Measurements from ENCODE around the gene CDH4. TPM values are rescaled to one million over a fixed set of nuclear protein-coding genes. Genes with fewer than 3 reads are reported as not detected.

Gene CDH4
- total and polyA plus RNA-seq, 2 of the 8 experiments (the other 6 are each of a cell fraction or from before 2014, with no cell fraction given) = 4.3 to 7.9 TPM

DNA sequence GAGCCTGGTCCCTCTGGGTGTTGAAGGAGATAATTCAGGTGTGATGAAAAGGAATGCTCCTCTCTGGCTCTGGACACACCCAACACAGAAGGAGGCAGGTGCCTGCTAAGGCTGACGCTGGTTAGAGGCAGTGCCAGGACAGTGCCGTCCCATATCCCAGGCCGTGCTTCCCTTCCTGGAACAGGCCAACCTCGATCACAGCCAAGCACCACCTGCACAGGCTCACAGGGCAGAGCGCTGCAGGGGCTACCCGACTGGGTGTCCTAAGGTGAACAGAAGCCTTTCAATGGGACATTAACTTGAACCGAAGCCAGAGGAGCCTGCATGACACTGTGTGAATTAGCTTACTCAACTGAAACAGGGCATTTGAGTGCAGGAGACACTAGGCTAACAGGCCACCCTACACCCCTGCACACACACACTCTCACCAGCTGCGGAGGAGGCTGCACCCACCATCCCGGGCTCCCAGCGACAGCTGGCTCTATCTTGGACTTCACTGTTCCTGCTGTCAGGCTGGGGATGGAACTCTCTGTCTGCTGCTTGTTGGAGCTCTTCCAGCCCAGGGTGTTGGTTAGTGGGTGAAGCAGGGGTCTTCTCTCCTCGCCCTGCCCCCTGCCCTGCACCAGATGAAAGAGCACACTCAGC is 466.4 kb downstream of the CDH4 start:
- FAIRE-seq (no peak), DNase-seq (ENCODE audit: low read depth in 1 of 2, low spot score in 2 of 2) (no peak)
- Histone ChIP-seq H3K79me2 (ENCODE audit: control insufficient read depth in 1 of 2, insufficient read depth in 2 of 2, low read length in 2 of 2) (no peaks in the 10 kb centered on the region), H3K18ac (ENCODE audit: extremely low read depth, low read length) (peak overlapping the region; percentile 51; the same call in 1 of the 2 replicates), H3K27me3 (replicated peaks in 1 of 4; ENCODE audit: control insufficient read depth in 3 of 4, extremely low read depth in 1 of 4, insufficient read depth in 3 of 4, low read length in 3 of 4) (no peaks in the 10 kb centered on the region; a peak in 3 of 7 replicates), H3K36me3 (ENCODE audit: control insufficient read depth in 2 of 4, insufficient read depth in 4 of 4, low read length in 3 of 4) (no peaks in the 10 kb centered on the region), H3K23ac (ENCODE audit: insufficient read length) (no peak overlapping the region), H3K9ac (replicated peaks in 1 of 4; ENCODE audit: extremely low read depth in 1 of 4, low read depth in 3 of 4, low read length in 3 of 4) (no peak overlapping the region; a peak in 1 of 7 replicates), H2BK20ac (ENCODE audit: low read length) (0 out of 2 replicates have a peak overlapping the region, but pooled peaks have one; percentile 7), H3K14ac (ENCODE audit: insufficient read length) (no peak overlapping the region), H3K4me2 (ENCODE audit: insufficient read depth in 1 of 2, low read depth in 2 of 2, low read length in 2 of 2) (peak overlapping the region in 1 of 2 experiments; percentile 44; a peak in 2 of 4 replicates), H2AK5ac (ENCODE audit: low read depth, low read length) (0 out of 2 replicates have a peak overlapping the region, but pooled peaks have one; percentile 65), H2AFZ (ENCODE audit: low read length) (no peak overlapping the region), H3K4me1 (replicated peaks in 1 of 4; ENCODE audit: control insufficient read depth in 3 of 4, insufficient read depth in 4 of 4, low read length in 3 of 4) (peaks cover 8 to 19% (median 13%) of the 10 kb centered on the region in 4 experiments), H3K79me1 (ENCODE audit: low read depth, low read length) (no peaks in the 10 kb centered on the region; the same call in 1 of the 2 replicates), H2BK5ac (ENCODE audit: low read depth, low read length) (no peak overlapping the region), H3K4ac (replicated peaks; ENCODE audit: insufficient read length, low read depth, low read length) (no peak overlapping the region), H3K4me3 (ENCODE audit: extremely low read depth in 1 of 4, insufficient read depth in 2 of 4, low read depth in 3 of 4, low read length in 4 of 4) (no peak overlapping the region), H3K27ac (ENCODE audit: low read depth, low read length) (no peak overlapping the region), H3K23me2 (ENCODE audit: low read depth, low read length) (no peaks in the 10 kb centered on the region), H3K9me3 (ENCODE audit: insufficient read depth in 2 of 2, low read depth in 1 of 2, low read length in 1 of 2) (peaks cover 21% of the 10 kb centered on the region in 2 experiments), H2BK15ac (ENCODE audit: low read length) (peak overlapping the region; percentile 53; the same call in 1 of the 2 replicates), H3K56ac (replicated peaks; ENCODE audit: insufficient read length, low read depth, low read length) (no peak overlapping the region), H4K8ac (ENCODE audit: extremely low read depth, insufficient read depth, low read length) (0 out of 2 replicates have a peak overlapping the region, but pooled peaks have one; percentile 22), H4K5ac (ENCODE audit: insufficient read length, low read depth, low read length) (no peak overlapping the region), H4K91ac (replicated peaks; ENCODE audit: insufficient read length, low read length) (no peak overlapping the region), H2BK120ac (replicated peaks; ENCODE audit: low read depth, low read length) (no peak overlapping the region), H2BK12ac (ENCODE audit: low read depth, low read length) (peak overlapping the region; percentile 71; the same call in 1 of the 2 replicates), H4K20me1 (replicated peaks in 1 of 2; ENCODE audit: control insufficient read depth in 1 of 2, insufficient read depth in 2 of 2, low read length in 2 of 2) (no peaks in the 10 kb centered on the region)
- WGBS, 2 experiments (ENCODE audit: extremely low coverage in 1 of 2, insufficient coverage in 1 of 2, insufficient read length in 1 of 2, insufficient replicate concordance in 2 of 2, low coverage in 1 of 2, low lambda C conversion rate in 2 of 2, missing lambda C conversion rate in 1 of 2) = 83% methylated on average over 11 of the region's 11 CpGs; no CpG with 5 or more reads in 1 of the 2 experiments
- ChIA-PET CTCF (ENCODE audit: partially characterized antibody) (no interaction called here), POLR2A (ENCODE audit: partially characterized antibody) (no interaction called here)
- TF ChIP-seq NRF1 (IDR thresholded peaks at IDR 0.05; ENCODE audit: low read depth, low read length) (no peak), JUND (IDR thresholded peaks at IDR 0.05; ENCODE audit: low read length) (no peak), POLR2A (IDR thresholded peaks at IDR 0.05; ENCODE audit: control extremely low read depth in 1 of 2, low read depth in 2 of 2, low read length in 2 of 2) (no peak), MAFK (IDR thresholded peaks at IDR 0.05; ENCODE audit: low read depth, low read length) (no peak), FOSL1 (IDR thresholded peaks at IDR 0.05; ENCODE audit: insufficient read depth, low read depth, low read length) (no peak), TCF12 (IDR thresholded peaks at IDR 0.05; ENCODE audit: low read depth, low read length) (no peak)

Measured in H1 (cell line).